ENCODE measurements around the gene BLACAT1.

Gene BLACAT1

GRCh38 chr1:205447457-205448341 lies 8.1 kb downstream of the BLACAT1 start:
- DNase-seq (ENCODE audit: low spot score) = no peak
- TF ChIP-seq, protein P1, sequence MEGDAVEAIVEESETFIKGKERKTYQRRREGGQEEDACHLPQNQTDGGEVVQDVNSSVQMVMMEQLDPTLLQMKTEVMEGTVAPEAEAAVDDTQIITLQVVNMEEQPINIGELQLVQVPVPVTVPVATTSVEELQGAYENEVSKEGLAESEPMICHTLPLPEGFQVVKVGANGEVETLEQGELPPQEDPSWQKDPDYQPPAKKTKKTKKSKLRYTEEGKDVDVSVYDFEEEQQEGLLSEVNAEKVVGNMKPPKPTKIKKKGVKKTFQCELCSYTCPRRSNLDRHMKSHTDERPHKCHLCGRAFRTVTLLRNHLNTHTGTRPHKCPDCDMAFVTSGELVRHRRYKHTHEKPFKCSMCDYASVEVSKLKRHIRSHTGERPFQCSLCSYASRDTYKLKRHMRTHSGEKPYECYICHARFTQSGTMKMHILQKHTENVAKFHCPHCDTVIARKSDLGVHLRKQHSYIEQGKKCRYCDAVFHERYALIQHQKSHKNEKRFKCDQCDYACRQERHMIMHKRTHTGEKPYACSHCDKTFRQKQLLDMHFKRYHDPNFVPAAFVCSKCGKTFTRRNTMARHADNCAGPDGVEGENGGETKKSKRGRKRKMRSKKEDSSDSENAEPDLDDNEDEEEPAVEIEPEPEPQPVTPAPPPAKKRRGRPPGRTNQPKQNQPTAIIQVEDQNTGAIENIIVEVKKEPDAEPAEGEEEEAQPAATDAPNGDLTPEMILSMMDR (IDR thresholded peaks at IDR 0.05; ENCODE audit: extremely low read depth, missing control alignments) = no peak

GRCh38 chr1:205446828-205447227 lies 9.0 kb downstream of the BLACAT1 start:
- TF ChIP-seq, protein P1 (IDR thresholded peaks at IDR 0.05; ENCODE audit: extremely low read depth, missing control alignments) = no peak
- DNase-seq (ENCODE audit: low spot score) = no peak

GRCh38 chr1:205445646-205445935 lies 10.3 kb downstream of the BLACAT1 start:
- no peak for DNase-seq (ENCODE audit: low spot score)
- TF ChIP-seq, protein P1 (IDR thresholded peaks at IDR 0.05; ENCODE audit: extremely low read depth, missing control alignments) = no peak

GRCh38 chr1:205444931-205445645 lies 10.8 kb downstream of the BLACAT1 start:
- TF ChIP-seq, protein P1 (IDR thresholded peaks at IDR 0.05; ENCODE audit: extremely low read depth, missing control alignments) = no peak
- no peak for DNase-seq (ENCODE audit: low spot score)

GRCh38 chr1:205444300-205444930 lies 11.4 kb downstream of the BLACAT1 start:
- TF ChIP-seq, protein P1 (IDR thresholded peaks at IDR 0.05; ENCODE audit: extremely low read depth, missing control alignments) = no peak
- no peak for DNase-seq (ENCODE audit: low spot score)

- TF ChIP-seq, protein P1 (IDR thresholded peaks at IDR 0.05; ENCODE audit: extremely low read depth, missing control alignments) = no peak
- DNase-seq (ENCODE audit: low spot score) = no peak
Observed at GRCh38 chr1:205443585-205444299, 12.1 kb downstream of the BLACAT1 start.

Data from GM20000 (cell line).